ENCODE data around the gene DOHH. TPM values are rescaled to one million over a fixed set of nuclear protein-coding genes. Genes with fewer than 3 reads are reported as not detected.

DOHH gene
- total and polyA plus RNA-seq, 2 experiments from 2014 or later = 15.0 to 20.4 TPM

GRCh38 chr19:3512562-3513228, 12.2 kb upstream of the DOHH start:
- TF ChIP-seq EZH2 (IDR thresholded peaks at IDR 0.05; ENCODE audit: insufficient read depth, poor library complexity, severe bottlenecking) (no peak), EZH2phosphoT487 (IDR thresholded peaks at IDR 0.05; ENCODE audit: insufficient read depth, low read depth) (no peak)
- H2AFZ ChIP-seq = no peak overlapping the region
- 83 to 86% methylated on average over 17 of the region's 17 CpGs for WGBS, 2 experiments (ENCODE audit: low coverage in 1 of 2, low lambda C conversion rate in 2 of 2, missing lambda C conversion rate in 2 of 2)
- H4K20me1 ChIP-seq (ENCODE audit: insufficient read depth) = peaks cover 4% of the 10 kb centered on the region; the same call in 1 of the 2 replicates
- no peaks in the 10 kb centered on the region for H3K9me3 ChIP-seq (ENCODE audit: low read depth)
- H3F3A ChIP-seq (ENCODE audit: insufficient read depth) = peaks cover 6% of the 10 kb centered on the region; the same call in 1 of the 2 replicates
- no peaks in the 10 kb centered on the region for H3K36me3 ChIP-seq (ENCODE audit: low read depth)
- in situ Hi-C loops (cut with MboI) = no loop called here
- H3K79me2 ChIP-seq (ENCODE audit: insufficient read depth) = peaks cover 100% of the 10 kb centered on the region
- H3K27ac ChIP-seq = no peak overlapping the region
- no peak overlapping the region for H3K4me2 ChIP-seq (ENCODE audit: unreplicated experiment)
- no peaks in the 10 kb centered on the region for H3K27me3 ChIP-seq (replicated peaks; ENCODE audit: insufficient read depth)
- no peak for DNase-seq
- no peak overlapping the region for H3K4me3 ChIP-seq
- no peaks in the 10 kb centered on the region for H3K9me2 ChIP-seq (ENCODE audit: insufficient read depth)
- H3K4me1 ChIP-seq (ENCODE audit: insufficient read depth) = peaks cover 8% of the 10 kb centered on the region; the same call in 1 of the 2 replicates
- H3K9ac ChIP-seq = no peak overlapping the region

- H3K9ac ChIP-seq = no peak overlapping the region
- H2AFZ ChIP-seq = no peak overlapping the region
- no peak overlapping the region for H3K4me3 ChIP-seq
- H4K20me1 ChIP-seq (ENCODE audit: insufficient read depth) = peaks cover under 1% of the 10 kb centered on the region; the same call in 1 of the 2 replicates
- 67 to 72% methylated on average over 25 to 26 of the region's 26 CpGs for WGBS, 2 experiments (ENCODE audit: low coverage in 1 of 2, low lambda C conversion rate in 2 of 2, missing lambda C conversion rate in 2 of 2)
- no peak overlapping the region for H3K27ac ChIP-seq
- peaks cover 6% of the 10 kb centered on the region; the same call in 1 of the 2 replicates for H3F3A ChIP-seq (ENCODE audit: insufficient read depth)
- in situ Hi-C loops (cut with MboI) = no loop called here
- no peak for DNase-seq
- no peaks in the 10 kb centered on the region for H3K9me2 ChIP-seq (ENCODE audit: insufficient read depth)
- TF ChIP-seq EZH2phosphoT487 (IDR thresholded peaks at IDR 0.05; ENCODE audit: insufficient read depth, low read depth) = no peak
- no peak for TF ChIP-seq EZH2 (IDR thresholded peaks at IDR 0.05; ENCODE audit: insufficient read depth, poor library complexity, severe bottlenecking)
- no peaks in the 10 kb centered on the region for H3K27me3 ChIP-seq (replicated peaks; ENCODE audit: insufficient read depth)
- no peak overlapping the region for H3K4me2 ChIP-seq (ENCODE audit: unreplicated experiment)
- H3K36me3 ChIP-seq (ENCODE audit: low read depth) = no peaks in the 10 kb centered on the region
- no peaks in the 10 kb centered on the region for H3K9me3 ChIP-seq (ENCODE audit: low read depth)
- H3K79me2 ChIP-seq (ENCODE audit: insufficient read depth) = peaks cover 100% of the 10 kb centered on the region
- H3K4me1 ChIP-seq (ENCODE audit: insufficient read depth) = peaks cover 8% of the 10 kb centered on the region; the same call in 1 of the 2 replicates
These were observed 11.2 kb upstream of the DOHH start for GRCh38 chr19:3511506-3512251.

GRCh38 chr19:3510727-3511126, 10.3 kb upstream of the DOHH start:
- Histone ChIP-seq H3K9me3 (ENCODE audit: low read depth) (no peaks in the 10 kb centered on the region), H3K36me3 (ENCODE audit: low read depth) (no peaks in the 10 kb centered on the region), H3K4me3 (no peak overlapping the region), H2AFZ (no peak overlapping the region), H3K9me2 (ENCODE audit: insufficient read depth) (no peaks in the 10 kb centered on the region), H3K9ac (no peak overlapping the region), H4K20me1 (ENCODE audit: insufficient read depth) (no peaks in the 10 kb centered on the region), H3K27me3 (replicated peaks; ENCODE audit: insufficient read depth) (no peaks in the 10 kb centered on the region), H3K79me2 (ENCODE audit: insufficient read depth) (peaks cover 95% of the 10 kb centered on the region), H3K4me2 (ENCODE audit: unreplicated experiment) (no peak overlapping the region), H3F3A (ENCODE audit: insufficient read depth) (peaks cover 6% of the 10 kb centered on the region; the same call in 1 of the 2 replicates), H3K4me1 (ENCODE audit: insufficient read depth) (peaks cover 8% of the 10 kb centered on the region; the same call in 1 of the 2 replicates), H3K27ac (no peak overlapping the region)
- 84 to 91% methylated on average over 21 to 22 of the region's 22 CpGs for WGBS, 2 experiments (ENCODE audit: low coverage in 1 of 2, low lambda C conversion rate in 2 of 2, missing lambda C conversion rate in 2 of 2)
- TF ChIP-seq EZH2 (IDR thresholded peaks at IDR 0.05; ENCODE audit: insufficient read depth, poor library complexity, severe bottlenecking) (no peak), EZH2phosphoT487 (IDR thresholded peaks at IDR 0.05; ENCODE audit: insufficient read depth, low read depth) (no peak)
- no peak for DNase-seq
- in situ Hi-C loops (cut with MboI) = no loop called here

GRCh38 chr19:3509566-3509989, 9.1 kb upstream of the DOHH start:
- Histone ChIP-seq H3K79me2 (ENCODE audit: insufficient read depth) (peaks cover 83% of the 10 kb centered on the region), H3K4me1 (ENCODE audit: insufficient read depth) (peaks cover 8% of the 10 kb centered on the region; the same call in 1 of the 2 replicates), H3K36me3 (ENCODE audit: low read depth) (no peaks in the 10 kb centered on the region), H3K27ac (peak overlapping the region; percentile 64), H3K9ac (0 out of 2 replicates have a peak overlapping the region, but pooled peaks have one; percentile 7), H3F3A (ENCODE audit: insufficient read depth) (peaks cover 6% of the 10 kb centered on the region; the same call in 1 of the 2 replicates), H4K20me1 (ENCODE audit: insufficient read depth) (no peaks in the 10 kb centered on the region), H3K4me2 (ENCODE audit: unreplicated experiment) (no peak overlapping the region), H3K4me3 (no peak overlapping the region), H3K9me2 (ENCODE audit: insufficient read depth) (no peaks in the 10 kb centered on the region), H2AFZ (no peak overlapping the region), H3K9me3 (ENCODE audit: low read depth) (no peaks in the 10 kb centered on the region), H3K27me3 (replicated peaks; ENCODE audit: insufficient read depth) (no peaks in the 10 kb centered on the region)
- in situ Hi-C loops (cut with MboI) = no loop called here
- 51 to 55% methylated on average over 15 of the region's 15 CpGs for WGBS, 2 experiments (ENCODE audit: low coverage in 1 of 2, low lambda C conversion rate in 2 of 2, missing lambda C conversion rate in 2 of 2)
- no peak for TF ChIP-seq EZH2phosphoT487 (IDR thresholded peaks at IDR 0.05; ENCODE audit: insufficient read depth, low read depth)
- no peak for TF ChIP-seq EZH2 (IDR thresholded peaks at IDR 0.05; ENCODE audit: insufficient read depth, poor library complexity, severe bottlenecking)
- DNase-seq = peak; percentile 90
